Measurements from ENCODE around the gene PIP5K1A. TPM values are rescaled to one million over a fixed set of nuclear protein-coding genes. Genes with fewer than 3 reads are reported as not detected.

PIP5K1A gene
- total and polyA plus RNA-seq, 9 of the 15 experiments (the other 6 are each of a cell fraction or from before 2014, with no cell fraction given) = 1.9 to 42.4 (median 18.8) TPM

GRCh38 chr1:151243683-151244216, 45.4 kb downstream of the PIP5K1A start:
- no peak for ATAC-seq
- WGBS (ENCODE audit: insufficient coverage, low coverage, missing lambda C conversion rate) = 44% methylated on average over 5 of the region's 5 CpGs
- TF ChIP-seq ZNF586 (CRISPR knock-in tag; conservative IDR thresholded peaks at IDR 0.05) (no peak), SIN3B (IDR thresholded peaks at IDR 0.05; ENCODE audit: low read depth) (no peak), ETV1 (tag; conservative IDR thresholded peaks at IDR 0.05; ENCODE audit: low read depth) (no peak), GATAD2A (IDR thresholded peaks at IDR 0.05) (no peak), HNRNPL (IDR thresholded peaks at IDR 0.05; ENCODE audit: low read depth, low read length) (no peak), EWSR1 (IDR thresholded peaks at IDR 0.05; ENCODE audit: borderline replicate concordance, low read depth, partially characterized antibody) (no peak), SIN3A (IDR thresholded peaks at IDR 0.05; ENCODE audit: borderline replicate concordance in 2 of 2, control insufficient read depth in 1 of 2, low read depth in 2 of 2, low read length in 2 of 2) (no peak), ZNF12 (CRISPR knock-in tag; IDR thresholded peaks at IDR 0.05) (no peak), ZZZ3 (IDR thresholded peaks at IDR 0.05) (no peak), TAF7 (tag; IDR thresholded peaks at IDR 0.05) (no peak), STAG1 (CRISPR knock-in tag; IDR thresholded peaks at IDR 0.05; ENCODE audit: borderline replicate concordance) (no peak), ZNF785 (CRISPR knock-in tag; IDR thresholded peaks at IDR 0.05) (no peak), HMG20A (CRISPR knock-in tag; conservative IDR thresholded peaks at IDR 0.05) (no peak), ZC3H11A (IDR thresholded peaks at IDR 0.05; ENCODE audit: low read depth, low read length) (no peak), DDX20 (tag; IDR thresholded peaks at IDR 0.05; ENCODE audit: low read depth) (no peak), ZNF184 (CRISPR knock-in tag; IDR thresholded peaks at IDR 0.05) (no peak)
- Histone ChIP-seq H3K4me2 (ENCODE audit: insufficient read depth, low read length) (no peak overlapping the region), H3K9me3 (replicated peaks; ENCODE audit: control insufficient read depth, insufficient read depth, low read depth, low read length) (no peaks in the 10 kb centered on the region), H3K27ac (ENCODE audit: extremely low read depth, low read depth, low read length) (no peak overlapping the region), H4K20me1 (replicated peaks; ENCODE audit: control insufficient read depth, insufficient read depth, low read length) (no peaks in the 10 kb centered on the region), H3K36me3 (ENCODE audit: control insufficient read depth, insufficient read depth, low read length) (peaks cover 80% of the 10 kb centered on the region; the same call in 2 of the 3 replicates), H3K9ac (ENCODE audit: insufficient read depth in 1 of 2, low read depth in 2 of 2, low read length in 2 of 2) (no peak overlapping the region), H3K4me3 (no peak overlapping the region), H3K27me3 (ENCODE audit: control insufficient read depth in 2 of 2, insufficient read depth in 2 of 2, low read length in 2 of 2) (no peaks in the 10 kb centered on the region; a peak in 1 of 5 replicates), H3K4me1 (replicated peaks in 1 of 2; ENCODE audit: control insufficient read depth in 2 of 2, insufficient read depth in 2 of 2, low read length in 2 of 2) (no peaks in the 10 kb centered on the region; a peak in 1 of 5 replicates), H3K79me2 (ENCODE audit: control insufficient read depth, insufficient read depth, low read length) (no peaks in the 10 kb centered on the region), H3K9me1 (ENCODE audit: control insufficient read depth, insufficient read depth, low read length) (no peaks in the 10 kb centered on the region), H2AFZ (ENCODE audit: low read depth, low read length) (no peak overlapping the region)
- ChIA-PET POLR2A (no interaction called here), CTCF (ENCODE audit: low intra/inter-chr PET ratio) (no interaction called here)
- in situ Hi-C loops (cut with MboI) = no loop called here
- FAIRE-seq = no peak
- no peak for DNase-seq (ENCODE audit: extremely low read depth in 1 of 4, low spot score in 3 of 4)
- no TSS peak for BruUV-seq (replicated peaks)
- intact Hi-C loops (cut with micrococcal nuclease) = no loop called here

Data from K562 (cell line).